ENCODE measurements around the gene ROBO3. TPM values are rescaled to one million over a fixed set of nuclear protein-coding genes. Genes with fewer than 3 reads are reported as not detected.

ROBO3 gene
- total and polyA plus RNA-seq, 10 of the 15 experiments (the other 5 are each of a cell fraction or from before 2014, with no cell fraction given), result 0.10 to 0.63 (median 0.31) TPM; not detected in 2

DNA sequence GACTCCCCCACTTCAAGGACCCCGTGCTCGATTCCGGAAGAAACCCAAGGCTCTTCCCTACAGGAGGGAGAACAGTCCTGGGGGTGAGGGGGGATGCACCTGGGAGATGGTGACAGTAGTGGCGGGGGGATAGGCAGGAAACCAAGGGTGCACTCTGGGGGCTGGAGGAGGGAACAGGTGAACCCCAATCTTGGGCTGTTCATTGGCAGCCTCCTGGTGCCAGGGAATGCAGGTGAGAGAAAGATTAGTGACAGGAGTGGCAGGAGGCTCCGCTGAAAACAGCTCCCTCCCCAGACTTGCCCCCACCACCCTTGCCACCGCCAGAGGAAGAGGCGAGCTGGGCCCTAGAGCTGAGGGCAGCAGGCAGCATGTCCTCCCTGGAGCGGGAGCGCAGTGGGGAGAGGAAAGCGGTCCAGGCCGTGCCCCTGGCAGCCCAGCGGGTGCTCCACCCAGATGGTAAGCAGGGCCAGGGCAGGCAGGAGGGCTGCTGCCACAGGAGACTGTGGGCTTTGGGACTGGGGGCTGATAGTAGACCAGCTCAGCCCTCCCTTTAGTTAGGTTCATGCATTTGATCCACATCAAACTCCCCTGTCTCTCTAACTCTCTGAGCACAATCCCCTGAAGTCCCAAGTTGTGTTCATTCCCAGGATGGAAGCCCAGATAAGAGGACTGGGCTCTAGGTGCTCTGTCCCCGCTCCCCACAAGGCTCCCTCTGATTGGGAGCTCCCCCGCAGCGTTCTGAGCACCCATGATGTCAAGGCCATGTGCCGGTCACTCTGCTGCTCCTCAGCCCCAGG, 14.5 kb downstream of the ROBO3 start:
- Histone ChIP-seq H2AFZ (ENCODE audit: control insufficient read depth, low read depth, low read length) (no peak overlapping the region), H3K79me2 (ENCODE audit: control insufficient read depth, insufficient read depth, low read length) (no peaks in the 10 kb centered on the region), H3K4me3 (no peak overlapping the region), H3K9me3 (replicated peaks; ENCODE audit: control insufficient read depth, insufficient read depth, low read length) (no peaks in the 10 kb centered on the region), H4K20me1 (ENCODE audit: control insufficient read depth, insufficient read depth) (no peaks in the 10 kb centered on the region), H3K27me3 (replicated peaks in 1 of 2; ENCODE audit: control insufficient read depth in 2 of 2, insufficient read depth in 2 of 2, low read length in 1 of 2) (peaks cover under 1 to 1% of the 10 kb centered on the region in 2 experiments; a peak in 2 of 4 replicates), H3K4me2 (ENCODE audit: control insufficient read depth, insufficient read depth) (no peak overlapping the region), H3K36me3 (ENCODE audit: control insufficient read depth in 2 of 2, insufficient read depth in 2 of 2, low read length in 1 of 2) (no peaks in the 10 kb centered on the region), H3K27ac (ENCODE audit: control insufficient read depth, insufficient read depth) (no peak overlapping the region), H3K4me1 (ENCODE audit: control insufficient read depth, insufficient read depth, low read length) (no peaks in the 10 kb centered on the region), H3K9ac (ENCODE audit: control insufficient read depth, insufficient read depth, low read length) (no peak overlapping the region)
- DNase-seq (ENCODE audit: low read depth, low spot score), result no peak
- ChIA-PET POLR2A (no interaction called here), RAD21 (ENCODE audit: unreplicated experiment) (no interaction called here), SMC1A (ENCODE audit: uncharacterized antibody, unreplicated experiment) (no interaction called here), CTCF (interaction anchor here (1.0 kb wide), 1 partner anchor 9 kb away, joined by 3 read pairs; no protein-coding TSS in a partner anchor)
- FAIRE-seq, result no peak
- in situ Hi-C loops (cut with MboI) (no loop called here), intact Hi-C loops (cut with micrococcal nuclease; ENCODE audit: unreplicated experiment) (loop anchor here (10.0 kb wide), 1 partner anchor 265 kb away; no protein-coding TSS in a partner anchor)
- BruUV-seq (replicated peaks), result no TSS peak
- TF ChIP-seq POLR2AphosphoS5 (IDR thresholded peaks at IDR 0.05; ENCODE audit: low read length) (no peak), ATF7 (IDR thresholded peaks at IDR 0.05; ENCODE audit: low read depth) (no peak), STAT3 (IDR thresholded peaks at IDR 0.05; ENCODE audit: low read depth, low read length) (no peak), SREBF2 (IDR thresholded peaks at IDR 0.05; ENCODE audit: low read length) (no peak), NFIC (IDR thresholded peaks at IDR 0.05; ENCODE audit: low read depth, low read length) (no peak), IKZF1 (conservative IDR thresholded peaks at IDR 0.05) (no peak), ETV6 (conservative IDR thresholded peaks at IDR 0.05 in 1 of 2, IDR thresholded peaks at IDR 0.05 in 1 of 2; ENCODE audit: borderline replicate concordance in 1 of 2, low read depth in 1 of 2) (no peak), RBBP5 (conservative IDR thresholded peaks at IDR 0.05) (no peak)
- TF ChIP-seq, protein P1, sequence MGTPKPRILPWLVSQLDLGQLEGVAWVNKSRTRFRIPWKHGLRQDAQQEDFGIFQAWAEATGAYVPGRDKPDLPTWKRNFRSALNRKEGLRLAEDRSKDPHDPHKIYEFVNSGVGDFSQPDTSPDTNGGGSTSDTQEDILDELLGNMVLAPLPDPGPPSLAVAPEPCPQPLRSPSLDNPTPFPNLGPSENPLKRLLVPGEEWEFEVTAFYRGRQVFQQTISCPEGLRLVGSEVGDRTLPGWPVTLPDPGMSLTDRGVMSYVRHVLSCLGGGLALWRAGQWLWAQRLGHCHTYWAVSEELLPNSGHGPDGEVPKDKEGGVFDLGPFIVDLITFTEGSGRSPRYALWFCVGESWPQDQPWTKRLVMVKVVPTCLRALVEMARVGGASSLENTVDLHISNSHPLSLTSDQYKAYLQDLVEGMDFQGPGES (IDR thresholded peaks at IDR 0.05), result no peak
- WGBS (ENCODE audit: insufficient coverage, insufficient replicate concordance, low lambda C conversion rate, missing lambda C conversion rate), result 48% methylated on average over 16 of the region's 16 CpGs
- ATAC-seq, result no peak
